ENCODE data around the gene CCDC78.

CCDC78 gene

DNA sequence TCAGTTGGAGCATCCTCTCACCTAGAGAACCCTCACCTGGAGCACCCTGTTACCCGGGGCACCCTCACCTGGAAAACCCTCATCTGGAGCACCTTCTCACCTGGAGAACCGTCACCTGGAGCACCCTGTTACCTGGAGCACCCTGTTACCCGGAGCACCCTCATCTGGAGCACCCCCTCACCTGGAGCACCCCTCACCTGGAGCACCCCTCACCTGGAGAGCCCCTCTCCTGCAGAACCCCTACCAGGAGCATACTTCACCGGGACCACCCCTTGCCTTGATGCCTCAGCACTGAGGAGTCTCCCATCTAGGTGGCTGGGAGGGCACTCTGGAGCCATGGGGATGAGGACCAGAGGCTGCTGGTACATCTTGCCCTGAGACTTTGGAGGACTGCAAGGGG, 17.3 kb downstream of the CCDC78 start:
- H3K4me1 ChIP-seq (ENCODE audit: insufficient read depth, low read length) = peaks cover 4% of the 10 kb centered on the region; the same call in 1 of the 2 replicates
- no peaks in the 10 kb centered on the region for H3K9me3 ChIP-seq (ENCODE audit: control insufficient read depth, insufficient read depth, low read length)
- H3K9ac ChIP-seq (ENCODE audit: low read depth, low read length) = no peak overlapping the region
- H3K36me3 ChIP-seq (ENCODE audit: insufficient read depth, low read length) = no peaks in the 10 kb centered on the region

DNA sequence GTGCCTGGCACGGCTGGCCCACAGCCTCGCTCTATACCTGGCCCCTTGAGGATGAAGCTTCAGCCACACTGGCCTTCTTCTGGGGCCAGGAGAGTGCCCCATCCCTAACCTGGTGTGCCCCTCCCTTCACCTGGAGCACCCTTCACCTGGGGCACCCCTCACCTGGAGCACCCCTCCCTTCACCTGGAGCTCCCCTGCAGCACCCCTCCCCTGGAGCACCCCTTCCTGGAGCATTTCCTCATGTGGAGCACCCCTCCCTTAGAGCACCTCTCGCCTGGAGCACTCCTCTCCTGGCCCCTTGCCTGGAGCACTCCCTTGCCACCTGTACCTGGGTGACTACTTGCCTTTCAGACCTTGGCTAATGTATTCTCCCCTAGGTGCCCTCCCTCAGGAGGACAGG, 18.2 kb downstream of the CCDC78 start:
- H3K9me3 ChIP-seq (ENCODE audit: control insufficient read depth, insufficient read depth, low read length) = no peaks in the 10 kb centered on the region
- H3K4me1 ChIP-seq (ENCODE audit: insufficient read depth, low read length) = peaks cover 4% of the 10 kb centered on the region; the same call in 1 of the 2 replicates
- no peak overlapping the region for H3K9ac ChIP-seq (ENCODE audit: low read depth, low read length)
- no peaks in the 10 kb centered on the region for H3K36me3 ChIP-seq (ENCODE audit: insufficient read depth, low read length)

DNA sequence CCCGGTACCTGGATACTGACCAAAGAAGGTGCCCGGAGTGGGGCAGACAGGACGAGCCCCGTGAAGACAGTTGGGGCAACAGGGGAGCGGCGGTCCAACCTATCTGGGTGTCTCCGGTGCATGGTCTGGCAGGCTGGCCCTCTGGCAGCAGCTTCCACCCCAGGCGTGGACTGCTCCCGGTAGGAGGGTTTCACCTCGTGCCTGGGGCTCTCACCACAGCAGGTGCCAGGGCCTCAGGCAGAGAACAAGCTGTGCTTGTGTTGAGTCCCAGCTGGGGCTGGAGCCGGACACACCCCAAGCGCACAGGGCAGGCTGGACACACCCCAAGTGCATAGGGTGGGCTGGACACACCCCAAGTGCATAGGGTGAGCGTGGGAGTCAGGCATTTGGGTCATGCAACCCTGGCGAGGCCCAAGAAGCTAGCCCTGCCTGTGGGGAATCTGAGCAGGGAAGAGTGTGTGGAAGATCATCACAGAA, 19.1 kb downstream of the CCDC78 start:
- H3K36me3 ChIP-seq (ENCODE audit: insufficient read depth, low read length) = no peaks in the 10 kb centered on the region
- peaks cover 4% of the 10 kb centered on the region; the same call in 1 of the 2 replicates for H3K4me1 ChIP-seq (ENCODE audit: insufficient read depth, low read length)
- H3K9me3 ChIP-seq (ENCODE audit: control insufficient read depth, insufficient read depth, low read length) = no peaks in the 10 kb centered on the region
- no peak overlapping the region for H3K9ac ChIP-seq (ENCODE audit: low read depth, low read length)

DNA sequence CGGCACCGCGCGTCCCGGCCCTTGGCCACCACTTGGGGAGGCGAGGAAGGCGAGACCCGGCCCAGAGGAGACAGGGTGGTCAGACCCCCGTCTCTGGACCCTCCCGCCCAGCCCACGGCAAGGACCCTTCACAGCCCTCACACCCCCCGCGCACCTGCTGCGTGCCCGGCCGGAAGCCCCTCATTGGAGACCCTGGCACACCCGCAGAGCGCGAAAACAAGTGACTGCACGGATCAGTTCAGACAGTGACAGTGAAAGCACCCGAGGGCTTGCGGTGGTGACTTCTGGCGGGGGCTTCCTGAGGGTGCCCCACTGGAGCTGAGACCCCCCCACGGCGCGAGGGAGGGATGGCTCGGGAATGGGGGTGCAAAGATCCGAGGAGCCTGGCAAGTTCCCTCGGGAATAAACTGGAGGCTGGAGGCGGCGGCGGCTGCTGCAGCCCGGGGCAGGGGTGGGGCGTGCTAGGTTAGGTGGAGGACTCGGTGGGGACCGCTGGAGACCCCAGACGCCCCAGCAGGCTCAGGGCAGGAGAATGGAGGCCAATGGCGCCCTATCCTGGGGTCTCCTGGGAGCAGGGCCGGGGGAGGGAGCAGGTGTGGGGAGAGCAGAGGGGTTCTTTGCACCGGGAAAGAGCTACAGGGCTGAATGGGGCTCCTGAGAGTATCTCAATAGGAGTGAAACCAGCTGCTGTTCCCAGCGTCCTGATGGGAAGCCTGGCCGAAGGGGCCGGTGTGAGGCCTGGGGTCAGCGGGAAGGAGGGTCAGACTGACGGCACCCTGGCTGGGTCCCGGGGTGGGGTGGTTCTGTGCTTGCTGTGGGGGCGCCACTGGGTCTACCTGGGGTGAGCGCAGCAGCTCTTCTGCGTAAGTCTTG, 19.8 kb downstream of the CCDC78 start:
- Histone ChIP-seq H3K4me1 (ENCODE audit: insufficient read depth, low read length) (peaks cover 4% of the 10 kb centered on the region; the same call in 1 of the 2 replicates), H3K9ac (ENCODE audit: low read depth, low read length) (peak overlapping the region; percentile 49; the same call in 1 of the 2 replicates), H3K9me3 (ENCODE audit: control insufficient read depth, insufficient read depth, low read length) (no peaks in the 10 kb centered on the region), H3K36me3 (ENCODE audit: insufficient read depth, low read length) (no peaks in the 10 kb centered on the region)

DNA sequence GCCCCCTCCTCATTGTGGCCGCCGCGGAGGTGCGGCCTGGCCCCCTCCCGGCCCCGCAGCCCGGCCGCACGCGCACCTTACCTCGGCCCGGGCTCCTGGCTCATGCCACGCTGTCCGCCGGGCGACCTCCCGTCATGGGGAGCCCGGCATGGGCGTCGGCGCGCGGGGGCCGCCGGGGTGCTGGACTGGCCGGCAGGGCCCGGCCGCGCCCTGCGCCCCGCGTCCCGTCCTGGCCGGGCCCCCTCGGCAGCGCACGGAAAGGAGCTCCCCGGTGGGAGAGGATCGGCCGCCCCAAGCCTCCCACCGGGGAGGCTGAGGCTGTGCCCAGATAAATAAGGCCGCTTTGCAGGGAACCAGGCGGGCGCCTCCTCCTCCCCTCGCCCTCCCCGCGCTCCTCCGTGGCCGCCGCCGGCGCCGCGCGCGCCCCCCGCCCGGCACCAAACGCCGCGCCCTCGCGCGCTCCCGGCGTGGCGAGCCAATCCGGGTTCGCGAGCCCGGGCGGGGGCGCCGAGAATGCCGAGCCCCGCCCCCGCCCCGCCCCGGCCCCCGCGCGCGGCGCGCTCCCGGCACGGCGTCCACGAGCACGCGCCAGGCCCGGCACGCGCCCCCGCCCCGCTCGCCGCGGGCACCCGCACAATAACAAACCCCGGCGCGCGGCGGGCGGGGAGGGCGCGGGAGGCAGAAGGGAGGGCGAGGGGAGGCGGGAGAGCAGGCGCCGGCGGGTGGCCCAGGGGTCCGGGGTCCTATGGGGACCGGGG, 20.6 kb downstream of the CCDC78 start, which contains the start of gene FBXL16:
Gene FBXL16 (minus strand): TSS at position 371 of the 758 bp plus-strand sequence. CDS start 8,396 bp downstream, outside the sequence.
- H3K9me3 ChIP-seq (ENCODE audit: control insufficient read depth, insufficient read depth, low read length) = no peaks in the 10 kb centered on the region
- H3K36me3 ChIP-seq (ENCODE audit: insufficient read depth, low read length) = no peaks in the 10 kb centered on the region
- H3K9ac ChIP-seq (ENCODE audit: low read depth, low read length) = peak within 1 kb of the TSS; percentile 71
- peaks cover 4% of the 10 kb centered on the region; the same call in 1 of the 2 replicates for H3K4me1 ChIP-seq (ENCODE audit: insufficient read depth, low read length)

DNA sequence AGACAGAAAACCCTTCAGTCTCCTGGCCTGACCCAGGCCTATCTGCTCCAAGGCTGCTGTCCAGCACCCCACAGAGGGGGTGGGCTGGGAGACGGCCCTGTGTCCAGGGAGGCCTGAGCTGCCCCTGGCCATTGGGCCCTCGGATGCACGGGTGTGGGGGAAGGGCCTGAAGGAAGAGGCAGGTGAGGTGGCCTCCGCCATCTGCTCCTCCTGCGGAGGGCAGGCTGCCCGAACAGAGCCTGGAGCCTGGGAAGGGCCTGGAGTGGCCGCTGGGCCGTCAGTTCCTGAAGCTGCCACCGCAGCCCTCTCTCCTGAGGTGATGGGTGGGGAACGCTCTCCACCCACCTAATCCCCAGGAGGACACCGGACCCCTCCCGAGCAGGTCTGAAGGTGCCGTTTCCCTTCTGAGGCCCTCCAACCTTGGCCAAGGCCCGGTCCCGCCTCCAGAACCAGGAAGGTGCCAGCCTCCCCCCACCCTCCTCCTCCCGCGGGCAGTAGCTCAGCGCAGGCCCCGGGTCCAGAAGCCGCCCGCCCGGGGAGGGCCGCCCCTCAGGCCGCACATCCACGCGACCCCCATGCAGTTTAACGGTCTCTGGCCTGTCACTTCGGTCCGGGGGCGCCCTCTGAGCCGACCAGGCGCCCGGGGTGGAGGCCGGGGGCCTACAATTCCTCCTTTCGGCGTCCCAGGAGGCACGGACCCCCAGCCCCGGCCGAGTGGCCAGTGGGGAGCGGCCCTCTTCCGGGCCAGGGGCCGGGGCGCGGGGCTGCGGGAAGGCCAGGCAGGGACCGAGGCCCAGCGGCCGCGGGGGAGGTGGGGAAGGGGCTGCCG, 21.5 kb downstream of the CCDC78 start:
- Histone ChIP-seq H3K4me1 (ENCODE audit: insufficient read depth, low read length) (peaks cover under 1% of the 10 kb centered on the region; the same call in 1 of the 2 replicates), H3K9ac (ENCODE audit: low read depth, low read length) (peak overlapping the region; percentile 30), H3K9me3 (ENCODE audit: control insufficient read depth, insufficient read depth, low read length) (no peaks in the 10 kb centered on the region), H3K36me3 (ENCODE audit: insufficient read depth, low read length) (no peaks in the 10 kb centered on the region)

DNA sequence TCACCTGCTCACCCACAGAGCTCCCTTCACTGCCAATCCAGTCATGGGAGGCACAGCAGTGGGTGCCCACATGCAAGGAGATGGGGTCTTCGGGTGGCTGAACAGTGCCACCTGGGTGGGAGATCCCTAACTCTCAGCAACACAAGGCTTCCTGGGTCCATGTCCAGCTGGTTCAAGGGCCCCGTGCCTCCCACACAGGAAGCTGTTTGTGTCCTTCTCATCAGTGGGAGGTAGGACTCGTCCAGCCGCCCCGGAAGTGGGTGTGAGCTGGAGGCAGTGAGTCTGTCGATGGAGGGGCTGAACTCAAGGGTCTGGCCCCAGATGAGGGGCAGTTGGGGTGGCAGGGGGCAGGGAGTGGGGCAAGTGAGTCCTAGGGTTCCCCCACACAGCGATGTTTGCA, 22.2 kb downstream of the CCDC78 start:
- Histone ChIP-seq H3K4me1 (ENCODE audit: insufficient read depth, low read length) (no peaks in the 10 kb centered on the region; the same call in 1 of the 2 replicates), H3K9me3 (ENCODE audit: control insufficient read depth, insufficient read depth, low read length) (no peaks in the 10 kb centered on the region), H3K36me3 (ENCODE audit: insufficient read depth, low read length) (no peaks in the 10 kb centered on the region), H3K9ac (ENCODE audit: low read depth, low read length) (no peak overlapping the region)

DNA sequence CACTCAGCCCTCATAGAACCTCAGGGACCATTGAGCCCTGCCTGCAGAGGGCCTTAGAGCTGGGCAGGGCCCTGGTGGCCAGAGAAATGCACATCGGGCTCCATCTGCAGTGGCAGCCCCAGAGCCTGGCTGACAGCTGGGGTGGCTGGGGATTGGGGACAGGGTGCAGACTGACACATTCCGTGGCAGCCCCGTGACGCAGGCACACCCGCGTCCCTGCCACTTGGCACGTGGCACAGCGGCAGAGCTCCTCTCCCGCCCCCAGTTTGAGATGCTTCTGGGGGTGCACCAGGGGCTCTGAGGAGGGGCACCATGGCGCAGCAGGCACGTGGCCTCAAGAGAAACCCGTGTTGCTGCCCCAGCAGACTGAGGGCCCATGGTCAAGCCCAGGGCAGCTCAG, 22.8 kb downstream of the CCDC78 start:
- no peaks in the 10 kb centered on the region for H3K9me3 ChIP-seq (ENCODE audit: control insufficient read depth, insufficient read depth, low read length)
- H3K36me3 ChIP-seq (ENCODE audit: insufficient read depth, low read length) = no peaks in the 10 kb centered on the region
- no peaks in the 10 kb centered on the region; the same call in 1 of the 2 replicates for H3K4me1 ChIP-seq (ENCODE audit: insufficient read depth, low read length)
- H3K9ac ChIP-seq (ENCODE audit: low read depth, low read length) = no peak overlapping the region

DNA sequence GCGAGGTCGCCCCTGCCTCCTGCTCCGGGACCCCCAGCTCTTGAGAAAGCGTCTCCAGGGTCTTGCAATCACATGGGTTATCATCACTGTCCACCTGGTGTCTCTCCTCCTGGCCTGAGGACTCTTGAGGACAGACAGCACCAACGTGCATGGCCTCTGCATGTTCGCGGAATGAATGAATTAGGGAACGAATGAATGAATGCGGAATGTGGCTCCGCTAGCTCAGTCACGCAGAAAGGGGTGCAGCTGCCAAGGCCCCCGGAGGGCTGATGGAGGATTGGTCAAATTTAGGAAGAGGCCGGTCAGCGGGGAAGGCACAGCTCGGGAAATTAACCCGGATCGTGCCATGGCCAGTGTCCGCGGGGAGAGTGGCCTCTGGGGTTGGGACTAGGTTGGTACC, 23.9 kb downstream of the CCDC78 start:
- no peaks in the 10 kb centered on the region for H3K9me3 ChIP-seq (ENCODE audit: control insufficient read depth, insufficient read depth, low read length)
- no peak overlapping the region for H3K9ac ChIP-seq (ENCODE audit: low read depth, low read length)
- no peaks in the 10 kb centered on the region; the same call in 1 of the 2 replicates for H3K4me1 ChIP-seq (ENCODE audit: insufficient read depth, low read length)
- H3K36me3 ChIP-seq (ENCODE audit: insufficient read depth, low read length) = no peaks in the 10 kb centered on the region

DNA sequence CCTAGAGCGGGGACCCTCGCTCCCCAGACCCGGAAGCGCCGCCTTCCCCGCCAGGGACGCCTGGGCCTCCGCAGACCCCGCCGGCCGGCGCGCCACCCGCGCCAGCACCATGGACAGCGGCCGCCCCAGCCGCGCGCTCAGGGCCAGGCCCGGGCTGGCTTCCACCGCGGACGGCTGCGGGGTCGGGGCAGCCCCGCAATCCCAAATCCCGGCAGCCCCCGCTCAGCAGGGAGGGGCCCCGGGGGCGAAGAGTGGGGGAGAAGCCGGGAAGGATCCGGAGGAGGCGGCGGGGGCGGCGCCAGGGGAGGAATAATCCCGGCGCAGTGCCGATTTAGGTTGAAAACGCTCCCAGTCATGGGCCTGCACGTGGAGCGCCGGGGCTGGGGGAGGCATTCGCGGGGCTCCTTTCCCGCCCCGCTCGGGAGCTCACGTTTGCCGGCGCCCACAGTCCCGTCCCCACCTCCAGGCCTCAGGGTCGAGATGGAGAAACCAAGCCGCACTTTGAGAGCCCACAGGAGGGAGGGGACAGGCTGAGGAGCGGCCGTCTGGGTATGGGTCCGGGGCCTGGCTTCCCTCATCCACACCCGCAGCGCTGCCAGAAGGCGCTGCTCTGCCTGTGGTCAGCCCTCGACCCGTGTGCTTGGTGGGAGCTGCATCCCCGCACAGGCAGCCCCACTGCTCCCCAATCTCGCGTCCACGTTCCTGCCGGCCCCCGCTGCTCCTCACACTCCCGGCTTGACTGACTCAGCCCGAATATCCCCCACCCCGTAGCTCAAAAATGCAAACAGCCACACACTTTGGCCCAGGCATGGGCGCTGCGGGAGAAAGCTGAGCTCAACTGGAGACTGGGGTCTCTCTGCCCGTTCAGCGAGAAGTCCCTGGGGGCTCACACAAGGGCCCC, 25.3 kb downstream of the CCDC78 start:
- Histone ChIP-seq H3K9ac (ENCODE audit: low read depth, low read length) (no peak overlapping the region; the same call in 1 of the 2 replicates), H3K36me3 (ENCODE audit: insufficient read depth, low read length) (no peaks in the 10 kb centered on the region), H3K4me1 (ENCODE audit: insufficient read depth, low read length) (no peaks in the 10 kb centered on the region; the same call in 1 of the 2 replicates), H3K9me3 (ENCODE audit: control insufficient read depth, insufficient read depth, low read length) (no peaks in the 10 kb centered on the region)

DNA sequence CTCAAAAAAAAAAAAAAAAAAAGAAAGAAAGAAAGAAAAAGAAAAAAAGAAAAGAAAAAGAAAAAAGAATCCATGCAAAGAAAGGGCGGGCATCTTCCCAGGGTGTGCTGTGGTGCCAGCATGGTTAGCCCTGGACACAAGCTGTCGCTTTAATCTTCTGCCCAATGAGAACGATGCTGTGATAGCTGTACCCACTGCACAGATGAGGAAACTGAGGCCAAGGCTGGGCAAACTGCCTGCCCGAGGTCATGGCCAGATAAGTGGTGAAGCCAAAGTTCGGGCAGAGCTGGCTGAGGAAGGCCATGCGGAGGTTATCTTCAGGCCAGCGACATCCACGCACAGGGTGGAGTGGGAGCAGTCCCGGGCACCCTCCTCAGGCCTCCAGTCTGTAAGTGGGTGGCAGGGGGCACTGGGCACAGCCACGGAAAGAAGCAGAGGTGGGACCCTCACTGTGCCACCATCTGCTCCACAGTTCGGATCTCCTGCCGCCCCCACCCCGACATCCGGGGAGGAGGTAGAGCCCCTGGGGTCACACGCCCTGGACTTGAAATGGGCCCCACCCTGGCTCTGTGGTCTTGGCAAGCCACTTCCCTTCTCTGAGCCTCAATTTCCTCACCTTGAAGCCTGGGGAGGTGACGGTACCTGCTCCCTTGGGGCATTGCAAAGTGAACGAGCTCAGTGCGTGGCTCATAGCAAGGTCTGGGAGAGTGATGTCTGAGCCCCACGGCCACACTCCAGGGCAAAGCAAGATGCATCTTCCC, 27.2 kb downstream of the CCDC78 start:
- H3K36me3 ChIP-seq (ENCODE audit: insufficient read depth, low read length) = no peaks in the 10 kb centered on the region
- no peak overlapping the region for H3K9ac ChIP-seq (ENCODE audit: low read depth, low read length)
- no peaks in the 10 kb centered on the region; the same call in 1 of the 2 replicates for H3K4me1 ChIP-seq (ENCODE audit: insufficient read depth, low read length)
- no peaks in the 10 kb centered on the region for H3K9me3 ChIP-seq (ENCODE audit: control insufficient read depth, insufficient read depth, low read length)

DNA sequence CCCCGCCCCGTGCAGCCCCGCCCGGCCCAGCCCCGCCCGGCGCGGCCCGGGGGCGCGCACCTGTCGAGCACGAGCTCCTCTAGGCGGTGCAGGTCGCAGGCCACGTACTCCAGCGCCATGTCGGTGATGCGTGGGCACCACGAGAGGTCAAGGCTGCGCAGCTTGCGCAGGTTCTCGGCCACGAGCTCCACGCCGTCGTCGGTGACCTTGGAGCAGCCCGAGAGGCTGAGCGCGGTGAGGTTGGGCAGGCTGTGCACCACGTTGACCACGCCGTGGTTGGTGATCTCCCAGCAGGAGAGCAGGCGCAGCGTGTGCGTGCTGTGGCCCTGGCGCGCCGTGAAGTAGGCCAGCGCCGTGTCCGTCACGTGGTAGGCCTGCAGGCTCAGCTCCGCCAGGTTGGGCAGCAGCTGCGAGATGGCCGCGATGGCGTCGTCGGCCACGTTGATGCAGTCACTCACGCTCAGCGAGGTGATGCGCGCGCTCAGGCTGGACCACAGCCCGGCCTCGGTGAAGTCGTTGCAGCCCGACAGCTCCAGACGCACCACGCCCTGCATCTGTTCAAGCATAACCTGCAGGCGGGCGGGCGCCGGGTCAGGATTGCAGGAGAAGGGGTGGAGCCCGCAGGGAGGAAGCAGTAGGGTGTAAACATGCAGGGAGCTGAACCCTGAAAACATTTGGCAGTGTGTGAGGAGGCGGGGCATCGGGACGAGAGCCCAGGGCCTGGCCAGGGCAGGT, 30.7 kb downstream of the CCDC78 start:
- Histone ChIP-seq H3K9ac (ENCODE audit: low read depth, low read length) (peak overlapping the region; percentile 51), H3K9me3 (ENCODE audit: control insufficient read depth, insufficient read depth, low read length) (no peaks in the 10 kb centered on the region), H3K4me1 (ENCODE audit: insufficient read depth, low read length) (no peaks in the 10 kb centered on the region), H3K36me3 (ENCODE audit: insufficient read depth, low read length) (no peaks in the 10 kb centered on the region)
